ENCODE results near the gene ZNF385D.

ZNF385D gene

DNA sequence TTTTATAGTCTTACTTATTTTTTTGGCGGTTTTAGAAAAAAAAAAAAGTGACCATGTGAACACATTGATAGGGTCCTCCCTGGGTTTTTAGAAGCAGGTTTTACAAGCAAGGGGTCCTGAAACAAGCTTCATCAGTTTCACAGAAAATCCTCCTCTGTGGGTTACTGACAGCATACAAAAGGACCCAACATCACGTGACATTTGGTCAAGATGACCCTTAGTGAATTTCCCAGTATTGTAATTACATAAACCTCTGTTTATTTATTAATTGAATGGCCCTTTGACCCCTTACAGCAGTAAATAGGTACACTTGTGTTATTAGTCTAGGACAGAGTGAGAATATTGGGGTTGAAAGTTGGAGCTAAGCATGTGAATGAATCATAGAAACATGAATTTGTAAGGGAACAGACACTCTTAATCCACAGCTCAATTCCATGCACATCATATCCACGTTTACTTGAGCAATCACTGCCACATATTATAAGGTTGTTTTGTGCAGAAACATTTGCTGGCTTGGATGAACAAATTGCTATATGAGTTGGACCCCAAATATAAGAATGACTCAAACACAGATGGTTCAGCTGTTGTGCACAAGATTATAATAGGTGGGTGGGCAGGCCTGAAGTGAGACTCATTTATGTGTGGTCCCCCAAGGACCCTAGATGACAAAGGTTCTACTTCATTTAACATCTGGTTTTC, 137.5 kb downstream of the ZNF385D start:
- DNase-seq (ENCODE audit: low read depth in 2 of 3, low spot score in 2 of 3), result no peak

DNA sequence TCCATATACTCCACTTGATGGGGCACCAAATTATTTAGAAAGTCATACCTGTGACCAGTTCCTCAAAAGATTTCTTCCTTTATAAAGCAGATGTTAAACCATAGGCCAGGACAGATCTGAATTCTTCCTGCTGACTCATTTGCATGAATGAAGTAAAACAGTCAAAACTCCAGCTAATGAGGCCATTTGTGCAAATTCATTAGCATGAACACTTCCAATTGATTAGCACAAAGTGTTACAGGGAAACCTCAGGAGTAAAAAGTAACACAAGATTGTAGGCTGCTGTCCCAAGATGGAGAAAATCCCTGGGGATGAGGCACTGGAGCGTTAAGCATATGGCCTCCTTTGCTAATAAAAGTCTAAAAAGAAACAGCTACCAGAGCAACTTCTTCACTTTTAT, 149.8 kb downstream of the ZNF385D start:
- DNase-seq (ENCODE audit: low read depth in 2 of 3, low spot score in 2 of 3), result no peak

DNA sequence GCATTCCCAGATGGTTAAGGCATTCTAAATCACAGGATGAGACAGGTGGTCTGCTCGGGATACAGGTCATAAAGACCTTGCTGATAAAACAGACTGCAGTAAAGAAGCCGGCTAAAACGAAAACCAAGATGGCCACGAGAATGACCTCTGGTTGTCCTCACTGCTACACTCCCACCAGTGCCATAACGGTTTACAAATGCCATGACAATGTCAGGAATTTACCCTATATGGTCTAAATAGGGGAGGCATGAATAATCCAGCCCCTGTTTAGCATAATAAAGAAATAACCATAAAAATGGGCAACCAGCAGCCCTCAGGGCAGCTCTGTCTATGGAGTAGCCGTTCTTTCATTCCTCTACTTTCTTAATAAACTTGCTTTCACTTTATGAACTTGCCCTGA, 151.1 kb downstream of the ZNF385D start:
- no peak for DNase-seq (ENCODE audit: low read depth in 2 of 3, low spot score in 2 of 3)

DNA sequence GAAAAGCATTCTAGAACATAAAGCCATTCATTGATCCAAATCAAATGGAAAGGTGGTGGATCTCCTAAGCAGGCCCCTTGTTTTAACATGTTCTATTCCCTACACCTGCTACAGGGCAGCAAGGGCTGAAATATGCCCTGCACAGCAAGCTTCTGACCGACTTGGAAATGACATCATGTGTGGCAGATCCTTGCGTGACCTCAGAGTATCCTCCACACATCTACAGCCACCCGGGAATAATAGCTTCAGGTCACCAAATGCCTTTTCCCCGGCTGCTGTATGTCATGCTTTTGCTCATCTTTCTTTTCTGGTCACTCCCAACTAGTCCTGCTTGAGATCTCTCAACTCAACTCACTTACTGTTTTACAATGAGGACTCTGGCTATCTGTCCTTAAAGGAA, 158.2 kb downstream of the ZNF385D start:
- DNase-seq (ENCODE audit: low read depth in 2 of 3, low spot score in 2 of 3), result no peak

DNA sequence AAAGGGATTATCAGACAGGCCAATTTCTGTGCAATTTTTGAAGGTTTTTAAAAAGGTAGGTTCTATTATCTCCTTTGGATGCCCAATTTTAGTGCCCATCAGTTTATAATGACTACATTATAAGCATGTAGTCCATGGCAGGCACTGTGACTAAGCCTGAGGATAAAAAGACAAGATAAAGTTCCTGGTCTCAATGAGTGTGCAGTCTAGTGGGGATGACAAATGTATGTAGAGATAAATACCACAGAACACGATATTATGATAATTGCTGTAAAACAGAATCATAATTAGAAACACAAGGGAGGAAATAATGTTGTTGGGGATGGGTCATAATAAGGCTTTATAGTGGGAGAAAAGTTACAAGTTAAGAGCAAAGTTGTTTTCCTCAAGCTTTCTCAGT, 163.1 kb downstream of the ZNF385D start:
- no peak for DNase-seq (ENCODE audit: low read depth in 2 of 3, low spot score in 2 of 3)

DNA sequence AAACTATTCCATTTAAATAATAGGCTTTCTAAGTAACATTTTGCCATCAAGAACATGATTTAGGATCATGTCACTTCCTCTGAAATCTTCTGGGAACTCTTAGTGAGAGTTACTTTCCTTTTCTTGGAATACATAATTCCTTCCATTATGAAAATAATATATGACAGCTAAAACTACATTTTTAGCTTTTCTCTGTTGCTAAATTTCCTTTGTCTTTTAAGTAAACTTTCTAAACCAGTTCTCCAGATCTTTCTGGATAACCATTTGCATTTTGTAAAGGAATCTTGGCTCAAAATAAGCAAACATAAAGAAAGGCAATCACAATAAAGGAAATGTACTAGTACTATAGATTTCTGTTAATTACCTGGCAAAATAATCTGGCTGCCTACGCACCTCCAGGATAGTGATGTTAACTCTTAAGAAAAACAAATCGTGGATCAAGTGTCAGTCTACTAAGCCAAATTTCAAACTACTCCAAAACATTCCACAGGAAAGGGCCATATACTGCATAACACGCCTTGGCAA, 165.7 kb downstream of the ZNF385D start:
- DNase-seq (ENCODE audit: low read depth in 2 of 3, low spot score in 2 of 3), result no peak

DNA sequence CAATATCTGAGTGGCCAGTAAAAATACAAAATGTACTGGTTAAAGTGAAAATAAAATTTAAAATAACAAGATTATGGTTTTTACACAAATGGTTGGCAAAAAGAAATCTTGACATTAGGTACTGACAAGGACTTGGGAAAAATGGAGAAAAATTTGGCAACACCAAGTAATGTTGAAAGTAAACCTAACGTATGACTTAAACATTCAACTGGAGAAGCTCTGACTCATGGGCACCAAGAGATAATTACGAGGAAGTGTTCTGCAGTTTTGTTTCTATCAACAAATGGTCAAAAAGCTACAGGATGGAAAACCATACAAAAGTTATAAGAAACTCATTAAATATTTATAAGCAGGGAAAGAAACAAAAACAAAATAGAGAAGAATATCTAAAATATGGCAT, 177.7 kb downstream of the ZNF385D start:
- no peak for DNase-seq (ENCODE audit: low read depth in 2 of 3, low spot score in 2 of 3)

DNA sequence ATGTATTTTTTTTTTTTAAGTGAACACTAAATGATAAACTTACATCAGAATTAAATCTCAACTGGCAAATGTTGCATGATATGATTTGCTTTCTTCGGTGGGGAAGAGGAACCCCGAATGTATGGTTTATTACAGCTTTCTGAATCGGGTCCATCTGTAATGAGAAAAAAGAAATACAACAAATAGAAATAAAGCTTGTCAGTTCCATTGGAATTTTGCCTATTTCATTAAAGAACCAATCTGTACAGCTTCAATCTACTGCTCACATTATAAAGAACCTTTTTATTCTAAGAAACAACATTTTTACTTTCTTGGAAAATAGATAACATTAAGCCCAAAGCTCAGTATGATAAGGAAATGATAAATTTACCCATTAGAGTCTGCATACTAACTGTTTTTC, 186.5 kb downstream of the ZNF385D start:
- no peak for DNase-seq (ENCODE audit: low read depth in 2 of 3, low spot score in 2 of 3)

DNA sequence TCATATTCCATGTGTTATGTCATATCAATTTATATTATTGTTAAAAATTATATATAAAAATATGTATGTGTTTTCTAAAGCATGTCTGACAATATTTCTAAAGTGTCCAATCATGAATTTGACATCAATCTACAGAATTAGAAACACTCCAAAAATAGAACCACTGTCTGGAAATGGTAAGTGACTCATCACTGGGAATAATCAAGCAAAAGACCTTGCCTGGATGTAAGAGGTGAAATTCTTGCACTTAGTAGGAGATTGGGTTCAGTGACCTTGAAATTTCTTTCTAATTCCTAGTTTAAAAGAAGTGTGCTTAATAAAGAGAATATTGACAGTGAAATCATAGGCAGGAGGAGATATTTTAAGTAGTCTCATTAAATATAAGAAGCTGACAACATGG, 188.8 kb downstream of the ZNF385D start:
- no peak for DNase-seq (ENCODE audit: low read depth in 2 of 3, low spot score in 2 of 3)

DNA sequence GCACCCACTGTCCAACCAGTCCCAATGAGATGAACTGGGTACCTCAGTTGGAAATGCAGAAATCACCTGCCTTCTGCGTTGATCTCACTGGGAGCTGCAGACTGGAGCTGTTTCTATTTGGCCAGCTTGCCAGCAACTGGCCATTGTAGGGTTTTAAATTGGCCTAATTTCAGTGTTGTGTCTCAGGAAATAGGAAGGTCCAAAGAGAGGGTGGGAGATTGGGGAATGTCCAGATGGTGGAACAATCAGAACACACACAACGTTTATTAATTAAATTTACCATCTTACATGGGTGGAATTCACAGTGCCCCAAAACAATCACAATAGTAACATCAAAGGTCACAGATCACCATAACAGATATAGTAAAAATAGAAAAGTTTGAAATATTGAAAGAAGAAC, 189.5 kb downstream of the ZNF385D start:
- DNase-seq (ENCODE audit: low read depth in 2 of 3, low spot score in 2 of 3), result no peak

DNA sequence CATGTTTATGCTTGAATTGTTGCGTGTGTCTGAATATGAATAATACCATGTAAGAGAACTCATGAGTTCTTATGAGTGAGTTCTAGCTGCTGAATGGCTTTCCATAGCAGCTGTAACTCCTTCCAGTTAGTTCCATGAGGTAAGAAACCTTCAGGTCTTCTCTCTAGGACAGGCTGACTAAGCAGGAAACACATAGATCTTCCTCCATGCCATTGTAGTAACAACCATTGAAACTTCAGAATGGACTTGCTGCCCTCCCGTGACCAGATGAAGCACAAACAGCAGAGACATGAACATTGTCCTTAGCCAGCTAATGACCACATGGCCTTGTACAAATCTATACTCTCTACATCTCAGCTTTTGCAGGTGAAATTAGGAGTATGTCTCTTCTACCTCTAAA, 200.0 kb downstream of the ZNF385D start:
- DNase-seq (ENCODE audit: low read depth in 2 of 3, low spot score in 2 of 3), result no peak

DNA sequence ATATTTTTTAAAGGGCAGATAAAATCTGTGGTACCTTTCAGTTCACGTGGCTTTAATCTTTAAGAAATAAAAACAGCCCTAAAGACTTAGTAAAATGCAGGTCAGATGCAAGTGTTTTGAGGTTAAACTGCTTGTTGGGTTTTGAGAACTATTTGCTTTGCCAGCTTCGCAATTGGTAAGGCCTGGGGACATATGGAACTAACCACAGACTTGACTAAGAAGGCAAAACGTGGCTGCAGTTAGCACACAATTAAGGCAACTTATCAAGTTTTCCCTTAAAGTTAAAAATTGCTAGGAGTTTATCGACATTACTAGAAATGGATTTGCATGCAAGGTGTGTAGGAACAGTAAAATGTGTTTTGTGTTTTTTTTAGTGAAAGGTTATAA, 206.9 kb downstream of the ZNF385D start:
- DNase-seq (ENCODE audit: low read depth in 2 of 3, low spot score in 2 of 3), result no peak

DNA sequence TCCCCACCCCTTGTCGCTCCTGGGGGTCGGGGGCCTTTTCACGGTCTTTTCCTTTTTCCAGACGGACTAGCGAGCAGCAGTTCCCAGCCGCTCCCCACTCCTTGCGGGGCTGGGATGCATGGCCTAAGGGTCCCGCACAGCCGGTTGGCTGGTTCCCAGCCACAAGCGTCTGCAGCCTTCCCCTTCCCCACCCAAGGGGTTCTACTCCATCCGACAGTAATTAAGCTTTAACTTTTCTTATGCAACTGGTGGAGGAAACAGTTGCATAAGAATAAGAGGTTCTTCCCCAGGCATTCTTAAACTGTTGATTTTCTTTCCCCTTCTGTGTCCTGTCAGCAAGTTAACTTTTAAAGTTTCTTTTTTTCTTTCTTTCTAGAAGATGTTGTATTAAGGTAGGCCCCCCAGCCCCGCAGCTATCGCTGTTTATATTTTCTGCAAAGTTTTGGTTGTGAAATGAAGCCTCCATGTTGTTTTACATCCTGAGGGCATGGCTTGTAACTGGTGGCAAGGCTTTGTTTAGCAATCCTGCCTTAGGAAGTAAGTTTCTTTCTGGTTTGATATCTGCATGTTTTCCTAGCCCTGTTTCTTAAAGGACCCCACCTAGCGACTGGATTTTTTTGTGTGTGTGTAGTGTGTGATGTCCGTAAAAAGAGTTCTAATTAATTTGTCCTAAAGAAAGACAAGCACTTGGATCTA, 207.5 kb downstream of the ZNF385D start:
- no peak for DNase-seq (ENCODE audit: low read depth in 2 of 3, low spot score in 2 of 3)

DNA sequence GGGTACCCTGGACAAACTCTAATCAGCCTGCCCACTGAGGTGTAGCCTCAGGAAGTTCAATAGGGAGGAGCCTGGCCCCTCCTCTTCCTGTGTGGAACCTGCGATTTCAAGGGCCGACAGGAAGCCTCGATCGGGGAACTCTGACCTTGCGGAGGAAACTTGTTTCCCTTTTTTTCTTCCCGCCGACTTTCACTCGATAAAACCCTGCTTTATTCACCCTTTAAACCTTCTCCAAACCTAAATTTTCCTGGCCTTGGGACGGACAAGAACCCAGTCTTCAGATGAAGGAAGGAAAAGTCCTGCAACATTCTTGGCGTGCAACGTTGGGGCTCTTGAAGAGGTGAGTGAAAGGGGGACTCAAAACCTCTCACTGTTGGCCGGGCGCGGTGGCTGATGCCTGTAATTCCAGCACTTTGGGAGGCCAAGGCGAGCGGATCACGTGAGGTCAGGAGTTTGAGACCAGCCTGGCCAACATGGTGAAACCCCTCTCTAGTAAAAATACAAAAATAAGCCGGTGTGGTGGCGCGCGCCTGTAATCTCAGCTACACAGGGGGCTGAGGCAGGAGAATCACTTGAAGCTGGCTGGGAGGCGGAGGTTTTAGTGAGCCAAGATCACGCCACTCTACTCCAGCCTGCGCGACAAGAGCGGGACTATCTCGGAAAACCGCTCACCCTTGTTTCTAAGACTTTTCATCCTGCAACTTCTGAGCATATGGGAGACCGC, 208.2 kb downstream of the ZNF385D start:
- no peak for DNase-seq (ENCODE audit: low read depth in 2 of 3, low spot score in 2 of 3)

DNA sequence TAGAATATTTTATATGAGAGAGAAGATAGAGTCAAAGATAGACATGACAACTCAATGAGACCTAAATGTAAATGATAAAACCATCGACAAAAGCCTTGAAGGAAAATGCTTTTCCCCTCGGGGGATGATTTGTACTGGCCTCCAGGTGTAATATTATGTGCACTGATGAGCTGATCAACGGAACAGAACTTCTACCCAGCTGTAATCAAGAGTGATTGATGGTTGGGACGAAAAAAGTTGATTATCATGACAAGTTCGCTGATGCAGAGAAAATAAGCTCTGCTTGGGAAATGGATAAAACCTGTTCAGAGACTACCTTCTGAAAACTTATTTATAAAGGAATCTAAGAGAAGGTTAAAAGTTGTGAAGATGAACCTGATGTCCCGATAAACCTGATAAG, 210.7 kb downstream of the ZNF385D start:
- no peak for DNase-seq (ENCODE audit: low read depth in 2 of 3, low spot score in 2 of 3)

DNA sequence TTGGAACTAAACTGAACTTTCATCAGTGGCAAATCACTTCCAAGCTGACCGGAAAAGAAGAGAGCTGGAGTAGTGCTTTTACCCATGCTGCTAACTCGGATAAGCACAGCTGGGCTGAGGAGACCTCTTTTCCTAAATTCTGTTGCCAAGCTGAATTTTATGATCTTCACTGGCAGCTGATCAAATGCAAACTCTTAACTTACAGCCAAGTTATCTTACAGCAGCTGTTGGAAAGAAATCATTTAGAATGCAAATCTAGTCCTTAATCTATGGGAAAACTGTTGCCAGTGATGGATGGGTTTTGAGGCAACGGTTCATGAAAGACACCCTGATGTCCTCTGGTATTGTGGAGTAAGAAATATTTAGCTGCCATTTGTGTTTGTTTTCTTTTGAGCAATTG, 216.5 kb downstream of the ZNF385D start:
- no peak for DNase-seq (ENCODE audit: low read depth in 2 of 3, low spot score in 2 of 3)

DNA sequence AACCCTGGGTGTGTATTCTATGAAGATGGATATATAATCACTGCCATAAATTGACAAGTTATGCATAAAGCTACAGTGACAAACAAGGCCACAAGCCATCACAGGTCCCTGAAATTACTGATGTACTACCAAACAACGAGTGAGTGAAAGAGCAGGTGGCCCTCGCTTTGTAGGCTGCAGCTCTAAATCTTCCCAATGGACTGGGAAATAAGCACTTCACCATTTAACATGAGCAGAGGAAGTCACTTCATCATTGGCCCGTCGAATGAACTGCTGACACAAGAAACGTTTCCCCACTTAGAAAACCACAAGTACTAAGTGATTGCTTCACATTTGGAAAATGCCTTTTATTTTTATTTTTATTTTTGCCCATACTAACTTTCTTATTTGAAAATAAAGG, 218.0 kb downstream of the ZNF385D start:
- DNase-seq (ENCODE audit: low read depth in 2 of 3, low spot score in 2 of 3), result no peak

DNA sequence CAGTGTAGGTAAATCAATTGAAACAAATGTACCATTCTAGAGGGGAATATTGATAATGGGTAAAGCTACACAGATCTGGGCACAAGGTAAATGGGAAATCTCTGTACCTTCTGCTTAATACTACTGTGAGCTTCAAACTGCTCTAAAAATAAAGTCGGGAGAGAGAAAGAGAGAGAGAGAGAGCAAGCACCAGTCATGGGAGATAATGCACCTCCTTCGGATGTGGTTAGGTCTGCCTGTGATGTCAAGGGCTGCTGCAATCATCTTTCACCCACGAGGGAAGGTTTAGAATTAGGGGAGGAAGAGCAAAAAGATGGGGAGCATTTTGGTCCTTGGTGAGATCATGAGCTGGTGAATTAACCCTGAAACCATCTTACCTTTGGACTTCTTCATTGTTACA, 219.1 kb downstream of the ZNF385D start:
- no peak for DNase-seq (ENCODE audit: low read depth in 2 of 3, low spot score in 2 of 3)

DNA sequence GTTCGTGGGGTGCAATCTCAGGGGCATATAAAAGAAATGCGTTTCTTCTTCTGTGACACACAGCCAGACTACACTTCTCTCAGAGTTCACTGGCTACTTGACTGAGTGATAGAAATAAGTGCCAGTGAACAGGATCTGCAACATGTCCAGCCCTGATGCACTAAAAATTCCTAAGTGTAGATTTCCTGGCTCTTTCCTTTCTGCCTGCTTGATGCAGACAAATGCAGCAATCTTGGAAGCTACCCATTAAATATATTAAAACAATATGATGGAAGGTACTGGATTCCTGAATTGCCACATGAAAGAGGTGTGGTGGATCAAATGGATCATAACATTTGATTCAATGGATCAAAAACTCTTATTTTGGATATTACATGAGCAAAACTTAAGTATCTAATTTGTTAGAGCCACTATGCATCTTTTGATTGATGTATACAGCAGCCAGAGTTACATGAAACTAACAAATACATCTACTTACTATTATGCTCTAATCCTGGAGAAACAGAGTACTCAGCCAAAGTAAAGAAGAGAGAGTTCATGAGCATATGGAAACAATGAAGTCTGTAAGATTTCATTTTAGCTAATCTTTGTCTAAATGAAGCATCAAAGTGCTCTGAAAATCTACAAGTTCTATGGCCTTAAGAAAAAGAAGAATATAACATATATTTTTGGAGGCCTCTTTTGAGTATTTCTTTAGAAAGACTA, 222.6 kb downstream of the ZNF385D start:
- no peak for DNase-seq (ENCODE audit: low read depth in 2 of 3, low spot score in 2 of 3)

DNA sequence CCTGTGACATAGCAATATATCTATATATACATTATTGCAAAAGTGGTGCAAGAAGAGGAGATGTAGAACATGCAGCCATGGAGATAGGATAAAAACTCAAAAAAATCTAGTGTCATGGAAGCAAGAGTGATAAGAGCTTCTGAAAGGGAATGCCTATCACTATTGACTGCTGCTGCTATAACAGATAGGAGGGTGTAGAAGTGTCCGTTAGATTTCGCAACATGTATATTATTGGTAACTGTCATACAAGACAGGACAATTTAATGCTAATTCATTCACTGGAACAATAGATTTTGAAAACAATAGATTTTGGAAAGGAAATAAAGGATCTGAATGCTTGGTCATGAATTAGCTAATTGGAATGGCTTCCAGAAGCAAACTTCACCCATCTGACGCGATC, 224.5 kb downstream of the ZNF385D start:
- DNase-seq (ENCODE audit: low read depth in 2 of 3, low spot score in 2 of 3), result no peak

DNA sequence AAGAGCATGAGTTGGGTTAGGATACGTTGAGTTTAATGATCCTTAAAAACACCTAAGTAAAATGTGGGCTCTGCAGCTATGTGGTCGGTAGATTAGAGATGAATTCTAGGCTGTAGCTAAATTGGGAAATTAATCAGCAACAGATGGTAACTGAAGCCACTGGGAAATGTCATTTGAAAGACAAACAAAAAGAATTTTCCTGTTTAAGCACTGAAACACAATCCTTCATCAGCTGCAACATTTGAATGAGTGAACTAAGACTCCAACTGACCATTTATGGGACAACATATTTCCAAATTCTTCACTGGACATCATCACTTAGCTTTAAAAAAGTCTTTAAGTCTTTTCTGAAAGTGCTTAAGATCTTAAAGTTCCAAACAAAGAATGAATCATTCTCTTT, 226.9 kb downstream of the ZNF385D start:
- no peak for DNase-seq (ENCODE audit: low read depth in 2 of 3, low spot score in 2 of 3)
